Stimulated activated CD8-positive, alpha-beta memory T cell treated with anti-CD3 and anti-CD28 coated beads, Interleukin-2, amount 100 ng/mL, for 48 hours (primary cell): ENCODE results near the gene APOD.

Experiments used
- DNase-seq, 2 donors: peaks; one replicate each; pipeline ENCODE4 v3.0.0-alpha.2; 2020; ENCODE audit warnings: low read depth in 2 of 2

The APOD gene

GRCh38 chr3:195524171-195524896 lies 59.4 kb downstream of the APOD start:
- no peak for DNase-seq

GRCh38 chr3:195522254-195523023 lies 61.3 kb downstream of the APOD start:
- no peak for DNase-seq
